Trophoblast cell (in vitro differentiated cells and primary cell): Measurements from ENCODE around the gene ZNF618.

Source experiments
- DNase-seq, 2 donors: peaks; one replicate each; pipeline ENCODE4 v3.0.0-alpha.2; 2016
- H2AFZ ChIP-seq: 2 replicates; pipeline ENCODE4 v1.6.1; 2013; ENCODE audit warnings: low read length, moderate library complexity, mild to moderate bottlenecking; ENCODE audit not compliant: insufficient read depth, poor library complexity
- H2AK5ac ChIP-seq: 2 replicates; pipeline ENCODE4 v1.6.1; 2013; ENCODE audit warnings: mild to moderate bottlenecking, low read length
- H2BK120ac ChIP-seq: 2 replicates; pipeline ENCODE4 v1.6.1; 2013; ENCODE audit warnings: low read length, mild to moderate bottlenecking, moderate library complexity; ENCODE audit not compliant: insufficient read depth, poor library complexity
- H2BK12ac ChIP-seq: 2 replicates; pipeline ENCODE4 v1.6.1; 2013; ENCODE audit warnings: mild to moderate bottlenecking, low read length, moderate library complexity
- H2BK5ac ChIP-seq: 2 replicates; pipeline ENCODE4 v1.6.1; 2013; ENCODE audit warnings: low read length, low read depth, moderate library complexity, mild to moderate bottlenecking; ENCODE audit not compliant: poor library complexity
- H3K14ac ChIP-seq: 2 replicates; pipeline ENCODE4 v1.6.1; 2013; ENCODE audit warnings: mild to moderate bottlenecking, low read length
- H3K18ac ChIP-seq: 2 replicates; pipeline ENCODE4 v1.6.1; 2013; ENCODE audit warnings: mild to moderate bottlenecking, low read length
- H3K23ac ChIP-seq: 2 replicates; pipeline ENCODE4 v1.6.1; 2013; ENCODE audit warnings: low read length
- H3K27ac ChIP-seq: 2 replicates; pipeline ENCODE4 v1.5.1; 2013; ENCODE audit warnings: low read depth, mild to moderate bottlenecking, inconsistent platforms, low read length, moderate library complexity
- H3K27me3 ChIP-seq: 2 replicates; pipeline ENCODE4 v1.6.1; 2013; ENCODE audit warnings: inconsistent platforms, mild to moderate bottlenecking, low read length, moderate library complexity; ENCODE audit not compliant: insufficient read depth
- H3K36me3 ChIP-seq, 2 experiments: 1 replicate in 1 of 2; 2 replicates in 1 of 2; pipeline ENCODE4 v1.6.1; 2013; ENCODE audit warnings: low read length in 2 of 2, mild to moderate bottlenecking in 2 of 2, moderate library complexity in 1 of 2; ENCODE audit not compliant: insufficient read depth in 2 of 2, control insufficient read depth in 1 of 2
- H3K4ac ChIP-seq: 2 replicates; pipeline ENCODE4 v1.6.1; 2013; ENCODE audit warnings: low read depth, mild to moderate bottlenecking, low read length, moderate library complexity
- H3K4me1 ChIP-seq, 2 experiments: 1 replicate in 1 of 2; 2 replicates in 1 of 2; pipeline ENCODE4 v1.6.1; 2013; ENCODE audit warnings: low read length in 2 of 2, mild to moderate bottlenecking in 2 of 2, moderate library complexity in 1 of 2; ENCODE audit not compliant: insufficient read depth in 2 of 2, control insufficient read depth in 1 of 2
- H3K4me2 ChIP-seq: 2 replicates; pipeline ENCODE4 v1.6.1; 2013; ENCODE audit warnings: inconsistent platforms, mild to moderate bottlenecking, low read length, moderate library complexity
- H3K4me3 ChIP-seq: 2 replicates; pipeline ENCODE4 v1.5.1; 2013; ENCODE audit warnings: mild to moderate bottlenecking, low read depth, low read length, inconsistent platforms
- H3K79me1 ChIP-seq: one replicate; pipeline ENCODE4 v1.6.1; 2013; ENCODE audit warnings: low read length
- H3K79me2 ChIP-seq: 2 replicates; pipeline ENCODE4 v1.6.1; 2013; ENCODE audit warnings: low read length, mild to moderate bottlenecking; ENCODE audit not compliant: control insufficient read depth, insufficient read depth, poor library complexity
- H3K9ac ChIP-seq: 2 replicates; pipeline ENCODE4 v1.6.1; 2013; ENCODE audit warnings: mild to moderate bottlenecking, low read length
- H3K9me3 ChIP-seq: 2 replicates; pipeline ENCODE4 v1.6.1; 2013; ENCODE audit warnings: low read depth, mild to moderate bottlenecking, control low read depth, inconsistent platforms, low read length; ENCODE audit not compliant: insufficient read depth
- H4K12ac ChIP-seq: 2 replicates; pipeline ENCODE4 v1.6.1; 2013; ENCODE audit warnings: low read depth, mild to moderate bottlenecking, low read length, moderate library complexity
- H4K8ac ChIP-seq: 2 replicates; pipeline ENCODE4 v1.6.1; 2013; ENCODE audit warnings: low read depth, mild to moderate bottlenecking, low read length, moderate library complexity
- H4K91ac ChIP-seq: one replicate; pipeline ENCODE4 v1.6.1; 2013; ENCODE audit warnings: low read depth, mild to moderate bottlenecking, low read length, moderate library complexity
- WGBS: extraction: QIAGEN DNeasy Blood & Tissue Kit; methylation state at CpG from one replicate; pipeline ENCODE4 v1.1.7; 2013; ENCODE audit warnings: missing lambda C conversion rate; ENCODE audit not compliant: insufficient read length, insufficient coverage; ENCODE audit errors: extremely low coverage; 5-methylcytosine and 5-hydroxymethylcytosine counted together

The ZNF618 gene

DNA sequence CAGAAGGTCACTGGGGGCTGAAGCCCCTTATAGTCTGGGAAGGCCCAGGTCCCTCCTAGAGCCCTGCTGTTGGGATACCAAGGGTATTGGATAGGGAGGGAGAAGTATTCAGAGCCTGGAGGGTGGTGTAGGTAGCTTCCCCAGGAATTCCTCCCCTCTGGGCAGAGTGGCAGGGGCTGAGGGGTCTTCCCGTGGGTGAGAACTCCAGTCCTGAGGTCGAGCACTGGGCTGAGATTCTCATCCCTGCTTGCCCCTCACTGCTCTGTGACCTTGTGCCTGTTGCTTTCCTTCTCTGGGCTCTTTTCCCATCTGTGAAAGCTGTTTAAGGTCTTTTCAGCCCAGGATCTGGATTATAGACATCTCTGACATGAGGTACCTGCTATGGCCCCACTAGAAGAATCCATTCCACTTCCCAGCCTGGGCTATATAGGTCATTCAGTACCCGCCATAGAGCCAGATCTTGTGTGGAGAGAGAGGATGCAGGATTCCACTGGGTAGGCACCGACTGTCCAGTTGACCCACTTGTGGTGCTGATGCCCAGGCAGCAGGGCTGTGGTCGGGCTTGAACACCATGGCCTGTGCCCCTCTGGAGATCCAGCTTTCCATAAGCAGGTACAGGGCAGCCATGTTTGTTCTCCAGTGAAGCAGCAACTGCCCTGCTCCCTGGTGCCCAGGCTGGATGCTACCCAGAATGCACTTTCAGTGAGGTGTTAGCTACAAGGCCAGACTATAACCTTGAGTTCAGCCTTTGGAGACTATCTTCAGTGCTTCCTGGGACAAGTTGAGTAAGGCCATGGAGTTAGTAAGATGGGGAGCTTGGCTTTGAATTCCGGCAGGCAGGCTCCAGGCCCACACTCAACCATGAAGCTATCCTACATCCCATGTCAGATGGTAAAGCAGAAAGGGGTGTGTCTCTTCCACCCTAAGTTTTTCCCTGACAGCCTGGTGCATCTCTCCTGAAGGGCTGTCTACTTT is 141.9 kb downstream of the ZNF618 start:
- Histone ChIP-seq H3K9me3 (no peaks in the 10 kb centered on the region), H3K27me3 (no peaks in the 10 kb centered on the region), H3K4me3 (no peak overlapping the region), H3K4me1 (no peaks in the 10 kb centered on the region), H3K18ac (no peak overlapping the region), H4K12ac (no peak overlapping the region), H2BK12ac (no peak overlapping the region), H3K14ac (no peak overlapping the region), H3K23ac (no peak overlapping the region), H3K4ac (no peak overlapping the region), H3K36me3 (peaks cover 5 to 11% of the 10 kb centered on the region in 2 experiments), H4K91ac (no peak overlapping the region), H3K27ac (no peak overlapping the region), H3K79me2 (no peaks in the 10 kb centered on the region), H2AFZ (no peak overlapping the region), H2BK120ac (no peak overlapping the region), H2BK5ac (no peak overlapping the region), H3K4me2 (no peak overlapping the region), H4K8ac (no peak overlapping the region), H3K9ac (no peak overlapping the region), H2AK5ac (no peak overlapping the region), H3K79me1 (no peaks in the 10 kb centered on the region)
- no peak for DNase-seq
- WGBS, result no CpG with 5 or more reads among the region's 6 CpGs

DNA sequence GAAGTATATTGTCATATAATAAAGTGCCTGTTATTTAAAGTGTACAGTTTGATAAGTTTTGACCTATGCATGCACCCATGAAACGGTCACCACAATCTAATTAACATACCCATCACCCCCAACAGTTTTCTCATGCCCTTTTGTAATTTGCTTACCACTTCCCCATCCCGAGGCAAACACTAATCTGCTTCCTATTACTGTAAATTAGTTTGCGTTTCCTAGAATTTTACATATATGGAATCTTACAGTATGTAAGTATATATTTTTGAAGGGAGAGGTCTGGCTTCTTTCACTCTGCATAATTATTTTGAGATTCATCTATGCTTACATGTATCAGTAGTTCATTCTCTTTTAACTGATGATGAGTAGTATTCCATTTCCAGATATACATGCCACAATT is 145.5 kb downstream of the ZNF618 start:
- H3K18ac ChIP-seq, result no peak overlapping the region
- no peak overlapping the region for H3K4ac ChIP-seq
- H3K14ac ChIP-seq, result no peak overlapping the region
- peaks cover 0 to 5% of the 10 kb centered on the region in 2 experiments for H3K4me1 ChIP-seq
- DNase-seq, result no peak
- H2BK5ac ChIP-seq, result no peak overlapping the region
- H4K91ac ChIP-seq, result no peak overlapping the region
- H3K79me1 ChIP-seq, result no peaks in the 10 kb centered on the region
- H3K27ac ChIP-seq, result no peak overlapping the region
- H3K27me3 ChIP-seq, result no peaks in the 10 kb centered on the region
- H4K12ac ChIP-seq, result no peak overlapping the region
- H2AFZ ChIP-seq, result no peak overlapping the region
- no CpG with 5 or more reads among the region's 3 CpGs for WGBS
- H3K23ac ChIP-seq, result no peak overlapping the region
- H2BK120ac ChIP-seq, result no peak overlapping the region
- H3K9me3 ChIP-seq, result no peaks in the 10 kb centered on the region
- H3K4me2 ChIP-seq, result no peak overlapping the region
- no peaks in the 10 kb centered on the region for H3K79me2 ChIP-seq
- H3K4me3 ChIP-seq, result no peak overlapping the region
- no peak overlapping the region for H4K8ac ChIP-seq
- H3K9ac ChIP-seq, result no peak overlapping the region
- no peak overlapping the region for H2BK12ac ChIP-seq
- H3K36me3 ChIP-seq, result peaks cover 5 to 10% of the 10 kb centered on the region in 2 experiments
- no peak overlapping the region for H2AK5ac ChIP-seq

DNA sequence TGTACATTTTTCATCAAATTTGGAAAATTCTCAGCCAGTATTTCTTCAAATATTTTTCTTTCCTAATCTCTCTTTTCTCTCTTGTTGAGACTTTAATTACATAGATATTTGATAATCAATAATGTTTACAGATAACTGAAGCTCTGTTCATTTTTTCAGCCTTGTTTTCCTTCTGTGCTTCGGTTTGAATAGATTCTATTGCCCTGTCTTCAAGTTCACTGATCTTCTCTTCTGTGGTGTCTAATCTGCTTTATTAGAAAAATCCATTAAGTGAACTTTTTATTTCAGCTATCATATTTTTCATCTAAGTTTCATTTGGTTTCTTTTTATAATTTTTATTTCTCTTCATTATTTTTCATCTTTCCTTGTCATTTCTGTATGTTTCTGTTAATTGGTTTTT is 147.9 kb downstream of the ZNF618 start:
- Histone ChIP-seq H2BK12ac (no peak overlapping the region), H4K8ac (no peak overlapping the region), H3K79me1 (no peaks in the 10 kb centered on the region), H3K18ac (no peak overlapping the region), H4K12ac (no peak overlapping the region), H2BK5ac (no peak overlapping the region), H3K4ac (no peak overlapping the region), H3K4me2 (no peak overlapping the region), H3K27ac (no peak overlapping the region), H2BK120ac (no peak overlapping the region), H3K9ac (no peak overlapping the region), H3K27me3 (no peaks in the 10 kb centered on the region), H3K4me1 (peaks cover 0 to 5% of the 10 kb centered on the region in 2 experiments), H4K91ac (no peak overlapping the region), H2AFZ (no peak overlapping the region), H2AK5ac (no peak overlapping the region), H3K36me3 (peaks cover 2 to 8% of the 10 kb centered on the region in 2 experiments), H3K23ac (no peak overlapping the region), H3K9me3 (no peaks in the 10 kb centered on the region), H3K14ac (no peak overlapping the region), H3K4me3 (no peak overlapping the region), H3K79me2 (no peaks in the 10 kb centered on the region)
- no CpG with 5 or more reads among the region's 1 CpG for WGBS
- DNase-seq, result no peak

- H3K9me3 ChIP-seq, result no peaks in the 10 kb centered on the region
Measured at GRCh38 chr9:114025196-114025753, 149.2 kb downstream of the ZNF618 start.

More at GRCh38 chr9:114025196-114025753, 149.2 kb downstream of the ZNF618 start:
- H2BK12ac ChIP-seq, result no peak overlapping the region
- H3K4me2 ChIP-seq, result no peak overlapping the region
- no peaks in the 10 kb centered on the region for H3K79me1 ChIP-seq
- no peak overlapping the region for H3K4me3 ChIP-seq
- no peak overlapping the region for H4K91ac ChIP-seq
- no peak overlapping the region for H4K12ac ChIP-seq
- no peak overlapping the region for H3K14ac ChIP-seq
- no peak overlapping the region for H2AK5ac ChIP-seq
- peak in 1 of 2 donors; percentile 15 for DNase-seq
- no peak overlapping the region for H2AFZ ChIP-seq
- no CpG with 5 or more reads among the region's 3 CpGs for WGBS
- H3K23ac ChIP-seq, result no peak overlapping the region
- no peak overlapping the region for H4K8ac ChIP-seq
- peaks cover 2 to 8% of the 10 kb centered on the region in 2 experiments for H3K36me3 ChIP-seq
- H3K79me2 ChIP-seq, result no peaks in the 10 kb centered on the region
- no peaks in the 10 kb centered on the region for H3K27me3 ChIP-seq
- H2BK120ac ChIP-seq, result no peak overlapping the region
- H3K18ac ChIP-seq, result no peak overlapping the region
- no peak overlapping the region for H2BK5ac ChIP-seq
- no peak overlapping the region for H3K4ac ChIP-seq
- peaks cover 0 to 5% of the 10 kb centered on the region in 2 experiments for H3K4me1 ChIP-seq
- no peak overlapping the region for H3K27ac ChIP-seq
- no peak overlapping the region for H3K9ac ChIP-seq
